Fibroblast of villous mesenchyme (primary cell): Measurements from ENCODE around the gene FANCC. TPM values are rescaled to one million over a fixed set of nuclear protein-coding genes. Genes with fewer than 3 reads are reported as not detected.
A peak's percentile ranks its signal among the peaks of the same experiment; 100 is the strongest.

Experiments used
- DNase-seq: peaks from one replicate; pipeline ENCODE4 v3.0.0-alpha.2; 2010; ENCODE audit warnings: low read depth
- H3K4me3 ChIP-seq: 2 replicates; pipeline ENCODE4 v1.5.1; 2011; ENCODE audit warnings: low read depth, mild to moderate bottlenecking, low read length
- total RNA-seq: library from RNA; depleted of rRNA; stranded (reverse); fragments of >200 nt; gene quantifications from 2 replicates; pipeline ENCODE4 v1.2.3, GENCODE V29; 2012
- TF ChIP-seq, protein P1 (sequence below): IDR thresholded peaks from 2 replicates; pipeline ENCODE4 v1.5.1; 2012; ENCODE audit warnings: low read depth, mild to moderate bottlenecking, low read length; ENCODE audit not compliant: insufficient read depth

FANCC gene
- total RNA-seq, 1 donor: 7.8 TPM

GRCh38 chr9:95285307-95285706 lies 32.2 kb downstream of the FANCC start:
- H3K4me3 ChIP-seq: no peak overlapping the region
- DNase-seq: no peak
- TF ChIP-seq, protein P1, sequence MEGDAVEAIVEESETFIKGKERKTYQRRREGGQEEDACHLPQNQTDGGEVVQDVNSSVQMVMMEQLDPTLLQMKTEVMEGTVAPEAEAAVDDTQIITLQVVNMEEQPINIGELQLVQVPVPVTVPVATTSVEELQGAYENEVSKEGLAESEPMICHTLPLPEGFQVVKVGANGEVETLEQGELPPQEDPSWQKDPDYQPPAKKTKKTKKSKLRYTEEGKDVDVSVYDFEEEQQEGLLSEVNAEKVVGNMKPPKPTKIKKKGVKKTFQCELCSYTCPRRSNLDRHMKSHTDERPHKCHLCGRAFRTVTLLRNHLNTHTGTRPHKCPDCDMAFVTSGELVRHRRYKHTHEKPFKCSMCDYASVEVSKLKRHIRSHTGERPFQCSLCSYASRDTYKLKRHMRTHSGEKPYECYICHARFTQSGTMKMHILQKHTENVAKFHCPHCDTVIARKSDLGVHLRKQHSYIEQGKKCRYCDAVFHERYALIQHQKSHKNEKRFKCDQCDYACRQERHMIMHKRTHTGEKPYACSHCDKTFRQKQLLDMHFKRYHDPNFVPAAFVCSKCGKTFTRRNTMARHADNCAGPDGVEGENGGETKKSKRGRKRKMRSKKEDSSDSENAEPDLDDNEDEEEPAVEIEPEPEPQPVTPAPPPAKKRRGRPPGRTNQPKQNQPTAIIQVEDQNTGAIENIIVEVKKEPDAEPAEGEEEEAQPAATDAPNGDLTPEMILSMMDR: no peak

- TF ChIP-seq, protein P1: no peak
- peak; percentile 92 for DNase-seq
- no peak overlapping the region for H3K4me3 ChIP-seq
Measured at GRCh38 chr9:95284162-95285080, 33.1 kb downstream of the FANCC start.

GRCh38 chr9:95283673-95284072 lies 33.8 kb downstream of the FANCC start:
- no peak overlapping the region for H3K4me3 ChIP-seq
- TF ChIP-seq, protein P1: no peak
- DNase-seq: no peak

- TF ChIP-seq, protein P1: no peak
- no peak overlapping the region for H3K4me3 ChIP-seq
- DNase-seq: no peak
Measured at GRCh38 chr9:95282332-95282731, 35.2 kb downstream of the FANCC start.

DNA sequence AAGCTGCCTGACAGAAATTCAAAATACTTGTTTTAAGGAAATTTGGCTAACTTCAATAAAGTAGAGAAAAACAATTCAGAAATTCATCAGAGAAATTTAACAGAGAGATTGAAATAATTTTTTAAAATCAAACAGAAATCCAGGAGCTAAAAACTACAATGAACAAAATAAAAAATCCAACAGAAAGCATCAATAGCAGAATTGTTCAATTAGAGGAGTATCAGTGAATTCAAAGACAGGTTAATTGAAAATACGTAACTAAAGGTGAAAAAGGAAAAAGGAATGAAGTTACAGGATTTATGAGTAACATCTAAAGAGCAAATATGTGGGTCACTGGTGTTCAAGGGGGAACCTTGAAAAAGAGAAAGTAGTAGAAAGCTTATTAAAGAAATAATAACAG lies 36.8 kb downstream of the FANCC start:
- no peak for DNase-seq
- TF ChIP-seq, protein P1: no peak
- no peak overlapping the region for H3K4me3 ChIP-seq

GRCh38 chr9:95277509-95277908 lies 40.0 kb downstream of the FANCC start:
- no peak for DNase-seq
- TF ChIP-seq, protein P1: no peak
- no peak overlapping the region for H3K4me3 ChIP-seq
